ENCODE data around the gene DACT2.

The DACT2 gene

GRCh38 chr6:168333039-168333438 lies 13.5 kb upstream of the DACT2 start:
- no peaks in the 10 kb centered on the region for H3K4me1 ChIP-seq (ENCODE audit: insufficient read depth, poor library complexity, severe bottlenecking)
- DNase-seq (ENCODE audit: low spot score) (no peak), ATAC-seq (ENCODE audit: low read depth) (no peak)
- no peak overlapping the region for H3K27ac ChIP-seq (ENCODE audit: poor library complexity, severe bottlenecking)
- H3K27me3 ChIP-seq (ENCODE audit: insufficient read depth, poor library complexity, severe bottlenecking), result no peaks in the 10 kb centered on the region
- no peaks in the 10 kb centered on the region for H3K9me3 ChIP-seq (ENCODE audit: severe bottlenecking)
- H3K36me3 ChIP-seq (ENCODE audit: low read depth), result no peaks in the 10 kb centered on the region
- TF ChIP-seq, protein P1, sequence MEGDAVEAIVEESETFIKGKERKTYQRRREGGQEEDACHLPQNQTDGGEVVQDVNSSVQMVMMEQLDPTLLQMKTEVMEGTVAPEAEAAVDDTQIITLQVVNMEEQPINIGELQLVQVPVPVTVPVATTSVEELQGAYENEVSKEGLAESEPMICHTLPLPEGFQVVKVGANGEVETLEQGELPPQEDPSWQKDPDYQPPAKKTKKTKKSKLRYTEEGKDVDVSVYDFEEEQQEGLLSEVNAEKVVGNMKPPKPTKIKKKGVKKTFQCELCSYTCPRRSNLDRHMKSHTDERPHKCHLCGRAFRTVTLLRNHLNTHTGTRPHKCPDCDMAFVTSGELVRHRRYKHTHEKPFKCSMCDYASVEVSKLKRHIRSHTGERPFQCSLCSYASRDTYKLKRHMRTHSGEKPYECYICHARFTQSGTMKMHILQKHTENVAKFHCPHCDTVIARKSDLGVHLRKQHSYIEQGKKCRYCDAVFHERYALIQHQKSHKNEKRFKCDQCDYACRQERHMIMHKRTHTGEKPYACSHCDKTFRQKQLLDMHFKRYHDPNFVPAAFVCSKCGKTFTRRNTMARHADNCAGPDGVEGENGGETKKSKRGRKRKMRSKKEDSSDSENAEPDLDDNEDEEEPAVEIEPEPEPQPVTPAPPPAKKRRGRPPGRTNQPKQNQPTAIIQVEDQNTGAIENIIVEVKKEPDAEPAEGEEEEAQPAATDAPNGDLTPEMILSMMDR (IDR thresholded peaks at IDR 0.05; ENCODE audit: poor library complexity, severe bottlenecking), result no peak
- H3K4me3 ChIP-seq (ENCODE audit: severe bottlenecking), result no peak overlapping the region

GRCh38 chr6:168332020-168332419 lies 12.4 kb upstream of the DACT2 start:
- no peak overlapping the region for H3K27ac ChIP-seq (ENCODE audit: poor library complexity, severe bottlenecking)
- no peaks in the 10 kb centered on the region for H3K4me1 ChIP-seq (ENCODE audit: insufficient read depth, poor library complexity, severe bottlenecking)
- H3K36me3 ChIP-seq (ENCODE audit: low read depth), result no peaks in the 10 kb centered on the region
- no peak overlapping the region for H3K4me3 ChIP-seq (ENCODE audit: severe bottlenecking)
- DNase-seq (ENCODE audit: low spot score) (no peak), ATAC-seq (ENCODE audit: low read depth) (no peak)
- H3K27me3 ChIP-seq (ENCODE audit: insufficient read depth, poor library complexity, severe bottlenecking), result no peaks in the 10 kb centered on the region
- TF ChIP-seq, protein P1 (IDR thresholded peaks at IDR 0.05; ENCODE audit: poor library complexity, severe bottlenecking), result no peak
- H3K9me3 ChIP-seq (ENCODE audit: severe bottlenecking), result no peaks in the 10 kb centered on the region

GRCh38 chr6:168331058-168331457 lies 11.5 kb upstream of the DACT2 start:
- Histone ChIP-seq H3K27me3 (ENCODE audit: insufficient read depth, poor library complexity, severe bottlenecking) (peaks cover 8% of the 10 kb centered on the region), H3K9me3 (ENCODE audit: severe bottlenecking) (no peaks in the 10 kb centered on the region), H3K4me1 (ENCODE audit: insufficient read depth, poor library complexity, severe bottlenecking) (no peaks in the 10 kb centered on the region), H3K27ac (ENCODE audit: poor library complexity, severe bottlenecking) (no peak overlapping the region), H3K4me3 (ENCODE audit: severe bottlenecking) (no peak overlapping the region), H3K36me3 (ENCODE audit: low read depth) (no peaks in the 10 kb centered on the region)
- DNase-seq (ENCODE audit: low spot score) (no peak), ATAC-seq (ENCODE audit: low read depth) (no peak)
- TF ChIP-seq, protein P1 (IDR thresholded peaks at IDR 0.05; ENCODE audit: poor library complexity, severe bottlenecking), result no peak

GRCh38 chr6:168330403-168330802 lies 10.8 kb upstream of the DACT2 start:
- H3K36me3 ChIP-seq (ENCODE audit: low read depth), result no peaks in the 10 kb centered on the region
- H3K9me3 ChIP-seq (ENCODE audit: severe bottlenecking), result no peaks in the 10 kb centered on the region
- TF ChIP-seq, protein P1 (IDR thresholded peaks at IDR 0.05; ENCODE audit: poor library complexity, severe bottlenecking), result no peak
- DNase-seq (ENCODE audit: low spot score) (no peak), ATAC-seq (ENCODE audit: low read depth) (no peak)
- no peak overlapping the region for H3K27ac ChIP-seq (ENCODE audit: poor library complexity, severe bottlenecking)
- no peak overlapping the region for H3K4me3 ChIP-seq (ENCODE audit: severe bottlenecking)
- no peaks in the 10 kb centered on the region for H3K4me1 ChIP-seq (ENCODE audit: insufficient read depth, poor library complexity, severe bottlenecking)
- H3K27me3 ChIP-seq (ENCODE audit: insufficient read depth, poor library complexity, severe bottlenecking), result peaks cover 15% of the 10 kb centered on the region

- no peak for ATAC-seq (ENCODE audit: low read depth)
- no peak for DNase-seq (ENCODE audit: low spot score)
- Histone ChIP-seq H3K36me3 (ENCODE audit: low read depth) (no peaks in the 10 kb centered on the region), H3K4me3 (ENCODE audit: severe bottlenecking) (no peak overlapping the region), H3K27me3 (ENCODE audit: insufficient read depth, poor library complexity, severe bottlenecking) (peaks cover 37% of the 10 kb centered on the region), H3K9me3 (ENCODE audit: severe bottlenecking) (no peaks in the 10 kb centered on the region), H3K27ac (ENCODE audit: poor library complexity, severe bottlenecking) (no peak overlapping the region), H3K4me1 (ENCODE audit: insufficient read depth, poor library complexity, severe bottlenecking) (no peaks in the 10 kb centered on the region)
- TF ChIP-seq, protein P1 (IDR thresholded peaks at IDR 0.05; ENCODE audit: poor library complexity, severe bottlenecking), result no peak
Observed at GRCh38 chr6:168328086-168328485, 8.5 kb upstream of the DACT2 start.

All from RWPE2 (cell line).